SK-N-SH (cell line): ENCODE results near the gene MIS12. TPM values are rescaled to one million over a fixed set of nuclear protein-coding genes. Genes with fewer than 3 reads are reported as not detected.

Source experiments
- CTCF ChIA-PET: fragments of 300-600, 350-600 bp; formaldehyde crosslinking; extraction: SDS; loops from one replicate; lab custom pipeline; 2021; lab: Yijun Ruan, JAX
- POLR2A ChIA-PET: fragments of 350-600 bp; sonication (Branson Sonifier 250); formaldehyde crosslinking; extraction: SDS; loops from one replicate; lab custom pipeline; 2020; ENCODE audit warnings: antibody characterized with exemption, inconsistent platforms; lab: Yijun Ruan, JAX
- DNase-seq: peaks from one replicate; pipeline ENCODE4 v3.0.0; 2012
- H2AFZ ChIP-seq: fragments of 200-600 bp; sonication (generic); 2 replicates; pipeline ENCODE4 v1.8.1; 2016; ENCODE audit warnings: antibody characterized with exemption, mild to moderate bottlenecking, low read depth
- H3F3A ChIP-seq: fragments of 200-600 bp; sonication (generic); replicated peaks from 2 replicates; pipeline ENCODE3; 2016; ENCODE audit warnings: antibody characterized with exemption, mild to moderate bottlenecking; ENCODE audit not compliant: insufficient read depth
- H3K27ac ChIP-seq, 2 experiments: fragments of 200-500 bp in 1 of 2; fragments of 200-600 bp in 1 of 2; sonication (Bioruptor generic) in 1 of 2; sonication (generic), shearing (Covaris generic) in 1 of 2; 2 replicates each; pipeline versions ENCODE4 v1.5.1 to v1.6.1; 2014 to 2016; ENCODE audit warnings: low read depth in 2 of 2, inconsistent platforms in 1 of 2, low read length in 1 of 2, mild to moderate bottlenecking in 1 of 2, mixed read lengths in 1 of 2
- H3K27me3 ChIP-seq: fragments of 200-600 bp; sonication (generic), shearing (Covaris generic); 2 replicates; pipeline ENCODE4 v1.6.1; 2016; ENCODE audit warnings: mixed run types; ENCODE audit not compliant: insufficient read depth
- H3K36me3 ChIP-seq, 2 experiments: fragments of 200-500 bp in 1 of 2; fragments of 200-600 bp in 1 of 2; sonication (Bioruptor generic) in 1 of 2; sonication (generic) in 1 of 2; replicated peaks in 1 of 2; 2 replicates each; pipeline versions ENCODE3 to v1.5.1; 2014 to 2016; ENCODE audit warnings: low read length in 1 of 2, mild to moderate bottlenecking in 1 of 2; ENCODE audit not compliant: insufficient read depth in 2 of 2, control insufficient read depth in 1 of 2
- H3K4me1 ChIP-seq, 2 experiments: fragments of 200-500 bp in 1 of 2; fragments of 200-600 bp in 1 of 2; sonication (Bioruptor generic) in 1 of 2; sonication (generic), shearing (Covaris generic) in 1 of 2; 2 replicates each; pipeline versions ENCODE4 v1.5.1 to v1.6.1; 2014 to 2016; ENCODE audit warnings: low read depth in 1 of 2, low read length in 1 of 2, mixed run types in 1 of 2; ENCODE audit not compliant: insufficient read depth in 2 of 2, control insufficient read depth in 1 of 2
- H3K4me2 ChIP-seq: fragments of 200-600 bp; sonication (generic), shearing (Covaris generic); 2 replicates; pipeline ENCODE4 v1.6.1; 2017; ENCODE audit warnings: mixed run types
- H3K4me3 ChIP-seq, 2 experiments: fragments of 200-500 bp in 1 of 2; fragments of 200-600 bp in 1 of 2; sonication (Bioruptor generic) in 1 of 2; sonication (generic), shearing (Covaris generic) in 1 of 2; 2 replicates each; pipeline versions ENCODE4 v1.5.1 to v1.8.1; 2014 to 2016; ENCODE audit warnings: low read depth in 2 of 2, inconsistent platforms in 1 of 2, low read length in 1 of 2, mild to moderate bottlenecking in 1 of 2, mixed read lengths in 1 of 2, moderate library complexity in 1 of 2
- H3K79me2 ChIP-seq: fragments of 200-600 bp; sonication (generic); 2 replicates; pipeline ENCODE4 v1.8.1; 2017; ENCODE audit warnings: mild to moderate bottlenecking; ENCODE audit not compliant: insufficient read depth
- H3K9ac ChIP-seq: fragments of 200-600 bp; sonication (generic); 2 replicates; pipeline ENCODE4 v1.6.1; 2017; ENCODE audit warnings: mixed run types
- H3K9me2 ChIP-seq: fragments of 200-600 bp; sonication (generic); 2 replicates; pipeline ENCODE4 v1.6.1; 2017; ENCODE audit warnings: mixed run types
- H3K9me3 ChIP-seq: fragments of 200-600 bp; sonication (generic); 2 replicates; pipeline ENCODE4 v1.6.1; 2017; ENCODE audit warnings: mixed run types, mild to moderate bottlenecking, moderate library complexity
- H4K20me1 ChIP-seq: fragments of 200-600 bp; sonication (generic); 2 replicates; pipeline ENCODE4 v1.6.1; 2017; ENCODE audit warnings: mild to moderate bottlenecking, mixed run types; ENCODE audit not compliant: insufficient read depth
- ELF1 ChIP-seq: IDR thresholded peaks from 2 replicates; pipeline ENCODE4 v1.4.0; 2012
- GABPA ChIP-seq: IDR thresholded peaks from 2 replicates; pipeline ENCODE4 v1.4.0; 2012; ENCODE audit warnings: low read depth, mild to moderate bottlenecking
- MXI1 ChIP-seq: IDR thresholded peaks from 2 replicates; pipeline ENCODE4 v1.6.1; 2012; ENCODE audit warnings: mild to moderate bottlenecking, low read depth, low read length, improper control_type of control experiment
- NRF1 ChIP-seq: IDR thresholded peaks from 2 replicates; pipeline ENCODE4 v1.6.1; 2012; ENCODE audit warnings: low read depth, mild to moderate bottlenecking, low read length
- POLR2AphosphoS5 ChIP-seq: IDR thresholded peaks from 2 replicates; pipeline ENCODE4 v1.6.1; 2012; ENCODE audit warnings: low read depth, low read length
- RAD21 ChIP-seq: IDR thresholded peaks from 2 replicates; pipeline ENCODE4 v1.6.1; 2012; ENCODE audit warnings: mild to moderate bottlenecking, low read length
- RCOR1 ChIP-seq: fragments of 150-350 bp; IDR thresholded peaks from 2 replicates; pipeline ENCODE4 v1.6.1; 2017; ENCODE audit warnings: antibody characterized with exemption, low read length
- REST ChIP-seq: IDR thresholded peaks from 2 replicates; pipeline ENCODE4 v1.6.1; 2012; ENCODE audit warnings: mild to moderate bottlenecking, low read depth, low read length, moderate library complexity
- RFX5 ChIP-seq: IDR thresholded peaks from 2 replicates; pipeline ENCODE4 v1.6.1; 2012; ENCODE audit warnings: mild to moderate bottlenecking, improper control_type of control experiment, low read length
- SIN3A ChIP-seq: IDR thresholded peaks from 2 replicates; pipeline ENCODE4 v1.6.1; 2012; ENCODE audit warnings: low read depth, mild to moderate bottlenecking, low read length, moderate library complexity, borderline replicate concordance
- TAF1 ChIP-seq: IDR thresholded peaks from 2 replicates; pipeline ENCODE4 v1.6.1; 2012; ENCODE audit warnings: low read depth, mild to moderate bottlenecking, low read length, moderate library complexity, borderline replicate concordance
- TCF12 ChIP-seq: IDR thresholded peaks from 2 replicates; pipeline ENCODE4 v1.4.0; 2012
- TEAD4 ChIP-seq: IDR thresholded peaks from 2 replicates; pipeline ENCODE4 v1.4.0; 2012; ENCODE audit warnings: mild to moderate bottlenecking, borderline replicate concordance; ENCODE audit not compliant: insufficient read depth
- WGBS: methylation state at CpG from one replicate; pipeline ENCODE4 v1.1.6; 2017; ENCODE audit warnings: low lambda C conversion rate; 5-methylcytosine and 5-hydroxymethylcytosine counted together
- polyA plus RNA-seq, 3 experiments: library from polyadenylated mRNA; depleted of rRNA; stranded (reverse); fragments of >200 nt; gene quantifications; 2 replicates each; pipeline ENCODE4 v1.2.3, GENCODE V29; 2012

Gene MIS12
- polyA plus RNA-seq, 1 of the 3 experiments (the other 2 are of a cell fraction), result 9.3 TPM

- 2% methylated on average over 22 of the region's 67 CpGs for WGBS
- H3K9ac ChIP-seq, result peak overlapping the region; percentile 66
- peaks cover 0 to 10% of the 10 kb centered on the region in 2 experiments; a peak in 2 of 4 replicates for H3K4me1 ChIP-seq
- H3F3A ChIP-seq, result peaks cover 7% of the 10 kb centered on the region
- H3K9me3 ChIP-seq, result no peaks in the 10 kb centered on the region
- peak overlapping the region; percentile 65 to 78 for H3K4me3 ChIP-seq
- ChIA-PET CTCF (interaction anchor here (1.0 to 2.1 kb wide), 6 partner anchors 12 to 44 kb away, joined by 3 to 7 read pairs (median 3); partner anchors contain the start of genes DERL2 and MIS12), POLR2A (interaction anchor here (1.0 to 3.2 kb wide), 4 partner anchors 9 to 32 kb away, joined by 6 to 46 read pairs (median 10); partner anchors contain the start of genes DERL2, DHX33 and MIS12)
- peak; percentile 99 for DNase-seq
- no peaks in the 10 kb centered on the region for H3K36me3 ChIP-seq
- H3K27ac ChIP-seq, result peak overlapping the region; percentile 70 to 83
- H3K79me2 ChIP-seq, result peaks cover 12% of the 10 kb centered on the region
- TF ChIP-seq RCOR1 (no peak), REST (no peak), POLR2AphosphoS5 (peak; percentile 73), ELF1 (no peak), TEAD4 (no peak), RFX5 (no peak), TCF12 (no peak), RAD21 (0 out of 2 replicates have a peak, but pooled peaks have one; percentile 9), TAF1 (peak; percentile 57; the same call in 1 of the 2 replicates), MXI1 (peak; percentile 59; the same call in 1 of the 2 replicates), SIN3A (peak; percentile 17; the same call in 1 of the 2 replicates), GABPA (no peak), NRF1 (peak; percentile 58)
- peak overlapping the region; percentile 86 for H2AFZ ChIP-seq
- no peaks in the 10 kb centered on the region for H3K27me3 ChIP-seq
- H3K9me2 ChIP-seq, result no peaks in the 10 kb centered on the region
- H4K20me1 ChIP-seq, result no peaks in the 10 kb centered on the region
- H3K4me2 ChIP-seq, result peak overlapping the region; percentile 88
Observed at GRCh38 chr17:5500589-5501391, 14.4 kb downstream of the MIS12 start.
